HepG2 (cell line): ENCODE measurements around the gene C20orf141. TPM values are rescaled to one million over a fixed set of nuclear protein-coding genes. Genes with fewer than 3 reads are reported as not detected.

ENCODE experiments used
- POLR2A ChIP-seq, 2 experiments: IDR thresholded peaks; 2 replicates each; pipeline ENCODE4 v1.6.1; 2011; ENCODE audit warnings: low read depth in 2 of 2, low read length in 2 of 2, mild to moderate bottlenecking in 1 of 2, moderate library complexity in 1 of 2; ENCODE audit not compliant: insufficient read depth in 1 of 2
- SNAPC4 ChIP-seq: sonication (generic); formaldehyde crosslinking; IDR thresholded peaks from 2 replicates; pipeline ENCODE4 v1.4.0; 2020; ENCODE audit warnings: mild to moderate bottlenecking, missing genetic modification reagents
- UBTF ChIP-seq: sonication (generic); formaldehyde crosslinking; IDR thresholded peaks from 2 replicates; pipeline ENCODE4 v1.4.0; 2020; ENCODE audit warnings: mild to moderate bottlenecking, missing genetic modification reagents
- XBP1 ChIP-seq: sonication (generic); formaldehyde crosslinking; IDR thresholded peaks from 2 replicates; pipeline ENCODE4 v1.5.0; 2020; ENCODE audit warnings: missing genetic modification reagents
- ZBTB26 ChIP-seq: IDR thresholded peaks from 2 replicates; pipeline ENCODE4 v1.6.1; 2016; ENCODE audit warnings: missing compliant biosample characterization, missing genetic modification reagents, borderline replicate concordance
- ZBTB34 ChIP-seq: sonication (generic); formaldehyde crosslinking; IDR thresholded peaks from 2 replicates; pipeline ENCODE4 v1.8.0; 2022; ENCODE audit warnings: mild to moderate bottlenecking, missing genetic modification reagents
- ZNF180 ChIP-seq: sonication (generic); formaldehyde crosslinking; IDR thresholded peaks from 2 replicates; pipeline ENCODE4 v1.4.0; 2020; ENCODE audit warnings: low read depth, missing genetic modification reagents, borderline replicate concordance
- ZNF224 ChIP-seq: sonication (generic); formaldehyde crosslinking; IDR thresholded peaks from 2 replicates; pipeline ENCODE4 v1.5.0; 2020; ENCODE audit warnings: mild to moderate bottlenecking, missing genetic modification reagents
- ZNF282 ChIP-seq: fragments of 450-650 bp; IDR thresholded peaks from 2 replicates; pipeline ENCODE4 v1.6.1; 2018; ENCODE audit not compliant: partially characterized antibody
- ZNF383 ChIP-seq: sonication (generic); formaldehyde crosslinking; IDR thresholded peaks from 2 replicates; pipeline ENCODE4 v1.4.0; 2020; ENCODE audit warnings: missing genetic modification reagents, mild to moderate bottlenecking, borderline replicate concordance
- ZNF501 ChIP-seq: sonication (generic); formaldehyde crosslinking; IDR thresholded peaks from 2 replicates; pipeline ENCODE4 v1.5.1; 2020; ENCODE audit warnings: mild to moderate bottlenecking, moderate library complexity, missing genetic modification reagents
- polyA plus RNA-seq, 8 experiments: library from polyadenylated mRNA; depleted of rRNA in 3 of 8; stranded (reverse) in 7 of 8; unstranded in 1 of 8; fragments of >200 nt; fragmentation: Illumina TruSeq in 4 of 8; extraction: Trizol in 4 of 8; gene quantifications; 2 replicates each; pipeline versions ENCODE4 v1.2.1 to v1.2.3, GENCODE V29; 2011 to 2016; ENCODE audit warnings: low read depth in 4 of 8, missing spikeins in 1 of 8, mixed read lengths in 1 of 8; ENCODE audit not compliant: insufficient read depth in 1 of 8
- total RNA-seq, 5 experiments: library from RNA; depleted of rRNA; stranded (reverse); fragments of >200 nt; fragmentation: Illumina TruSeq; extraction: Trizol; gene quantifications; 2 replicates each; pipeline ENCODE4 v1.2.3, GENCODE V29; 2016; ENCODE audit warnings: low read depth in 1 of 5

Gene C20orf141
- total and polyA plus RNA-seq, 2 of the 13 experiments (the other 11 are each of a cell fraction or from before 2014, with no cell fraction given): not detected

GRCh38 chr20:2820896-2821869, 6.4 kb downstream of the C20orf141 start (continued):
- no peak for TF ChIP-seq SNAPC4 (CRISPR knock-in tag)
- no peak for TF ChIP-seq ZNF282
- no peak for TF ChIP-seq ZNF383 (CRISPR knock-in tag)
- peak; percentile 2; the same call in 1 of the 2 replicates for TF ChIP-seq UBTF (CRISPR knock-in tag)
- TF ChIP-seq XBP1 (CRISPR knock-in tag): no peak
- TF ChIP-seq ZNF224: no peak
- TF ChIP-seq ZBTB26 (CRISPR knock-in tag): no peak
- TF ChIP-seq POLR2A (IDR thresholded peaks at IDR 0.05; ENCODE audit: insufficient read depth in 1 of 2, low read depth in 2 of 2, low read length in 2 of 2): no peak
- no peak for TF ChIP-seq ZNF180 (CRISPR knock-in tag)
- TF ChIP-seq ZBTB34 (CRISPR knock-in tag): no peak
- TF ChIP-seq ZNF501 (CRISPR knock-in tag): no peak
